NB4 (cell line): ENCODE results near the gene DNAH1.

Experiments
- CTCF ChIP-seq: IDR thresholded peaks from one replicate; pipeline ENCODE4 v1.5.1; 2012; ENCODE audit warnings: low read depth, low read length
- MAX ChIP-seq: IDR thresholded peaks from 2 replicates; pipeline ENCODE4 v1.6.1; 2011; ENCODE audit warnings: low read depth, low read length
- POLR2A ChIP-seq: IDR thresholded peaks from 2 replicates; pipeline ENCODE4 v1.6.1; 2011; ENCODE audit warnings: mild to moderate bottlenecking; ENCODE audit not compliant: insufficient read length; ENCODE audit errors: extremely low read depth

- TF ChIP-seq POLR2A (no peak), CTCF (no peak), MAX (no peak)
These were observed 84.9 kb downstream of the DNAH1 start for GRCh38 chr3:52401021-52401420.
